ENCODE results near the gene TERT. TPM values are rescaled to one million over a fixed set of nuclear protein-coding genes. Genes with fewer than 3 reads are reported as not detected.

TERT gene
- polyA plus RNA-seq, 1 experiment, result not detected

GRCh38 chr5:1302258-1302657, 7.4 kb upstream of the TERT start:
- H3K27me3 ChIP-seq (ENCODE audit: control insufficient read depth, insufficient read depth, low read length), result peaks cover 5% of the 10 kb centered on the region
- no peaks in the 10 kb centered on the region for H3K36me3 ChIP-seq (ENCODE audit: control insufficient read depth, insufficient read depth, low read length)
- no peak for DNase-seq (ENCODE audit: low read depth)
- TF ChIP-seq CTCF (IDR thresholded peaks at IDR 0.05; ENCODE audit: insufficient read depth, low read depth, low read length), result no peak
- POLR2A ChIA-PET, result no interaction called here
- H3K4me3 ChIP-seq (ENCODE audit: low read depth, low read length), result no peak overlapping the region
- CTCF ChIA-PET, result no interaction called here

GRCh38 chr5:1300581-1301083, 5.8 kb upstream of the TERT start:
- POLR2A ChIA-PET, result no interaction called here
- no peak for DNase-seq (ENCODE audit: low read depth)
- no peak for TF ChIP-seq CTCF (IDR thresholded peaks at IDR 0.05; ENCODE audit: insufficient read depth, low read depth, low read length)
- H3K4me3 ChIP-seq (ENCODE audit: low read depth, low read length), result no peak overlapping the region
- no peaks in the 10 kb centered on the region for H3K36me3 ChIP-seq (ENCODE audit: control insufficient read depth, insufficient read depth, low read length)
- H3K27me3 ChIP-seq (ENCODE audit: control insufficient read depth, insufficient read depth, low read length), result peaks cover 5% of the 10 kb centered on the region
- CTCF ChIA-PET, result no interaction called here

- CTCF ChIA-PET, result no interaction called here
- Histone ChIP-seq H3K4me3 (ENCODE audit: low read depth, low read length) (no peak overlapping the region), H3K36me3 (ENCODE audit: control insufficient read depth, insufficient read depth, low read length) (no peaks in the 10 kb centered on the region), H3K27me3 (ENCODE audit: control insufficient read depth, insufficient read depth, low read length) (peaks cover 9% of the 10 kb centered on the region)
- TF ChIP-seq CTCF (IDR thresholded peaks at IDR 0.05; ENCODE audit: insufficient read depth, low read depth, low read length), result no peak
- POLR2A ChIA-PET, result no interaction called here
- DNase-seq (ENCODE audit: low read depth), result no peak
Observed at GRCh38 chr5:1299961-1300360, 5.1 kb upstream of the TERT start.

GRCh38 chr5:1299511-1299850, 4.6 kb upstream of the TERT start:
- ChIA-PET POLR2A (no interaction called here), CTCF (no interaction called here)
- no peaks in the 10 kb centered on the region for H3K36me3 ChIP-seq (ENCODE audit: control insufficient read depth, insufficient read depth, low read length)
- TF ChIP-seq CTCF (IDR thresholded peaks at IDR 0.05; ENCODE audit: insufficient read depth, low read depth, low read length), result no peak
- H3K27me3 ChIP-seq (ENCODE audit: control insufficient read depth, insufficient read depth, low read length), result peaks cover 9% of the 10 kb centered on the region
- no peak for DNase-seq (ENCODE audit: low read depth)
- H3K4me3 ChIP-seq (ENCODE audit: low read depth, low read length), result no peak overlapping the region

GRCh38 chr5:1298723-1299510, 4.0 kb upstream of the TERT start:
- H3K4me3 ChIP-seq (ENCODE audit: low read depth, low read length), result no peak overlapping the region
- no peak for DNase-seq (ENCODE audit: low read depth)
- no peaks in the 10 kb centered on the region for H3K36me3 ChIP-seq (ENCODE audit: control insufficient read depth, insufficient read depth, low read length)
- peaks cover 9% of the 10 kb centered on the region for H3K27me3 ChIP-seq (ENCODE audit: control insufficient read depth, insufficient read depth, low read length)
- TF ChIP-seq CTCF (IDR thresholded peaks at IDR 0.05; ENCODE audit: insufficient read depth, low read depth, low read length), result no peak
- ChIA-PET CTCF (no interaction called here), POLR2A (no interaction called here)

All from BJ (cell line).